ENCODE data around the gene DKK2. TPM values are rescaled to one million over a fixed set of nuclear protein-coding genes. Genes with fewer than 3 reads are reported as not detected.

The DKK2 gene
- total and polyA plus RNA-seq, 10 of the 15 experiments (the other 5 are each of a cell fraction or from before 2014, with no cell fraction given), result not detected

- TF ChIP-seq SKIL (IDR thresholded peaks at IDR 0.05; ENCODE audit: low read depth, poor library complexity, severe bottlenecking) (no peak), SRF (IDR thresholded peaks at IDR 0.05; ENCODE audit: low read depth in 2 of 2, low read length in 2 of 2) (no peak), RELA (IDR thresholded peaks at IDR 0.05; ENCODE audit: borderline replicate concordance, partially characterized antibody) (no peak)
Observed at GRCh38 chr4:107018344-107018735, 17.8 kb downstream of the DKK2 start (continued).

GRCh38 chr4:107017443-107018343 lies 18.4 kb downstream of the DKK2 start:
- ChIA-PET SMC1A (ENCODE audit: uncharacterized antibody, unreplicated experiment) (interaction anchor here (0.8 to 1.1 kb wide), 3 partner anchors 8 to 165 kb away, joined by 3 read pairs; partner anchors contain the start of gene DKK2), POLR2A (no interaction called here), CTCF (interaction anchor here (1.2 kb wide), 1 partner anchor 34 kb away, joined by 3 read pairs; no protein-coding TSS in a partner anchor), RAD21 (ENCODE audit: unreplicated experiment) (no interaction called here)
- H2AFZ ChIP-seq (ENCODE audit: control insufficient read depth, low read depth, low read length), result no peak overlapping the region
- ATAC-seq (no peak), FAIRE-seq (no peak), DNase-seq (ENCODE audit: low read depth, low spot score) (no peak)
- H3K9me3 ChIP-seq (replicated peaks; ENCODE audit: control insufficient read depth, insufficient read depth, low read length), result no peaks in the 10 kb centered on the region
- no peaks in the 10 kb centered on the region for H3K36me3 ChIP-seq (ENCODE audit: control insufficient read depth in 2 of 2, insufficient read depth in 2 of 2, low read length in 1 of 2)
- in situ Hi-C loops (cut with MboI) (no loop called here), intact Hi-C loops (cut with micrococcal nuclease; ENCODE audit: unreplicated experiment) (no loop called here)
- no peak overlapping the region for H3K27ac ChIP-seq (ENCODE audit: control insufficient read depth, insufficient read depth)
- no peaks in the 10 kb centered on the region for H3K27me3 ChIP-seq (replicated peaks in 1 of 2; ENCODE audit: control insufficient read depth in 2 of 2, insufficient read depth in 2 of 2, low read length in 1 of 2)
- no TSS peak for BruUV-seq (replicated peaks)
- H3K4me2 ChIP-seq (ENCODE audit: control insufficient read depth, insufficient read depth), result no peak overlapping the region
- 13% methylated on average over 7 of the region's 7 CpGs for WGBS (ENCODE audit: insufficient coverage, insufficient replicate concordance, low lambda C conversion rate, missing lambda C conversion rate)
- H3K4me3 ChIP-seq, result no peak overlapping the region
- no peak overlapping the region for H3K9ac ChIP-seq (ENCODE audit: control insufficient read depth, insufficient read depth, low read length)
- no peaks in the 10 kb centered on the region for H4K20me1 ChIP-seq (ENCODE audit: control insufficient read depth, insufficient read depth)
- H3K4me1 ChIP-seq (ENCODE audit: control insufficient read depth, insufficient read depth, low read length), result no peaks in the 10 kb centered on the region
- no peaks in the 10 kb centered on the region for H3K79me2 ChIP-seq (ENCODE audit: control insufficient read depth, insufficient read depth, low read length)
- no peak for TF ChIP-seq SRF (IDR thresholded peaks at IDR 0.05; ENCODE audit: low read depth in 2 of 2, low read length in 2 of 2)
- TF ChIP-seq SUPT20H (IDR thresholded peaks at IDR 0.05; ENCODE audit: borderline replicate concordance, control insufficient read depth, low read depth, low read length), result no peak
- no peak for TF ChIP-seq PAX5 (IDR thresholded peaks at IDR 0.05; ENCODE audit: borderline replicate concordance, low read depth, low read length)
- no peak for TF ChIP-seq ESRRA (IDR thresholded peaks at IDR 0.05; ENCODE audit: low read length)
- TF ChIP-seq NR2C1 (IDR thresholded peaks at IDR 0.05), result no peak

Data from GM12878 (cell line).